Activated naive CD4-positive, alpha-beta T cell treated with anti-CD3 and anti-CD28 coated beads, Interleukin-2, amount 50 U/mL, for 24 hours (primary cell): ENCODE results near the gene GBX2.

Experiments used
- H3K27ac Mint-ChIP-seq: one replicate; pipeline ENCODE4 v1.8.0; 2021; ENCODE audit warnings: mild to moderate bottlenecking, mixed read lengths
- H3K27me3 Mint-ChIP-seq: one replicate; pipeline ENCODE4 v1.8.0; 2021; ENCODE audit warnings: mixed read lengths
- H3K36me3 Mint-ChIP-seq: one replicate; pipeline ENCODE4 v1.8.0; 2021; ENCODE audit warnings: mixed read lengths
- H3K4me1 Mint-ChIP-seq: one replicate; pipeline ENCODE4 v1.8.0; 2021; ENCODE audit warnings: mixed read lengths
- H3K4me3 Mint-ChIP-seq: one replicate; pipeline ENCODE4 v1.8.0; 2021; ENCODE audit warnings: mild to moderate bottlenecking, mixed read lengths
- H3K9me3 Mint-ChIP-seq: one replicate; pipeline ENCODE4 v1.8.0; 2021; ENCODE audit warnings: mixed read lengths

Gene GBX2

GRCh38 chr2:236196366-236196765, 28.2 kb upstream of the GBX2 start:
- no peaks in the 10 kb centered on the region for H3K36me3 Mint-ChIP-seq
- no peak overlapping the region for H3K27ac Mint-ChIP-seq
- H3K4me1 Mint-ChIP-seq = no peaks in the 10 kb centered on the region
- H3K4me3 Mint-ChIP-seq = no peak overlapping the region
- H3K9me3 Mint-ChIP-seq = no peaks in the 10 kb centered on the region
- H3K27me3 Mint-ChIP-seq = peaks cover 10% of the 10 kb centered on the region

DNA sequence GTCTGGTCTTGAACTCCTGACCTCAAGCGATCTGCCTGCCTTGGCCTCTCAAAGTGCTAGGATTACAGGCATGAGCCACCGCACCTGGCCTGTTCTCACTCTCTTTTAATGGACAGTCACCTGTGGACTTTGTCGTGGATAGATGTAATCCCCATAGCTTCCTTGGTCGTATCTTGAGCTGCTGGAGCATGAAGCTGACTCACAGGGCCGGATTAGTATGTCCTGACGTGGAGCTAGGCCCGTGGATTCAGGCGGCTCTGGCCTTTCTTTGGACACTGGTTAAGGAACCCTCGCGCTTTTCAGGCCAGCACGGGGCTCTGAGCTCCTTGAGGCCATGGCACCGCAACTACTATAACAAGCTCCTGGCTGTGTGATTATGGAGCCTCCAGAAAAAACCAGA, 27.5 kb upstream of the GBX2 start:
- Mint-ChIP-seq H3K27me3 (peaks cover 10% of the 10 kb centered on the region), H3K4me1 (no peaks in the 10 kb centered on the region), H3K4me3 (no peak overlapping the region), H3K36me3 (no peaks in the 10 kb centered on the region), H3K27ac (no peak overlapping the region), H3K9me3 (no peaks in the 10 kb centered on the region)

DNA sequence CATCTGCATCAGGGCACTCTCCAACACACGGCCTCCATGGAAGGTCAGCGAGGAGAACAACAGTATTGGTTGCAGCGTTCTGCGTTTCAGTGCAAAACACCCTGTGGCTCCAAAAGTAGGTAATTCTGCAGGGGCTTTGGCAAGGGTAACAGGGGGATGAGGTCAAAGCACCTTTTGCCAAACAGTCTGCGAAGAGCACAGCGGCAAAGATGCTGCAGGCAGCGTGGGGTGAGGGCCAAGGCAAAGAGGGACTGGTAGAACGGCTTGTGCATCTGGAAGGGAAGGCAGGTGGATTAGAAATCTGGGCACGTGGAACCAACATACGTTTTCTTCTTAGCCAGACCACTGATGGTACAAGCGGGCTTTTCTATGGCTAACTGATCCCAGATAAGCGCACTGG, 26.6 kb upstream of the GBX2 start:
- Mint-ChIP-seq H3K27me3 (peaks cover 10% of the 10 kb centered on the region), H3K4me1 (no peaks in the 10 kb centered on the region), H3K4me3 (no peak overlapping the region), H3K9me3 (no peaks in the 10 kb centered on the region), H3K27ac (no peak overlapping the region), H3K36me3 (no peaks in the 10 kb centered on the region)

GRCh38 chr2:236193026-236193425, 24.8 kb upstream of the GBX2 start:
- Mint-ChIP-seq H3K9me3 (no peaks in the 10 kb centered on the region), H3K4me1 (no peaks in the 10 kb centered on the region), H3K4me3 (no peak overlapping the region), H3K27ac (no peak overlapping the region), H3K36me3 (no peaks in the 10 kb centered on the region), H3K27me3 (peaks cover 10% of the 10 kb centered on the region)

- Mint-ChIP-seq H3K9me3 (peaks cover under 1% of the 10 kb centered on the region), H3K36me3 (no peaks in the 10 kb centered on the region), H3K27ac (no peak overlapping the region), H3K27me3 (peaks cover 13% of the 10 kb centered on the region), H3K4me3 (no peak overlapping the region), H3K4me1 (no peaks in the 10 kb centered on the region)
These were observed 22.5 kb upstream of the GBX2 start for GRCh38 chr2:236190674-236191073.

DNA sequence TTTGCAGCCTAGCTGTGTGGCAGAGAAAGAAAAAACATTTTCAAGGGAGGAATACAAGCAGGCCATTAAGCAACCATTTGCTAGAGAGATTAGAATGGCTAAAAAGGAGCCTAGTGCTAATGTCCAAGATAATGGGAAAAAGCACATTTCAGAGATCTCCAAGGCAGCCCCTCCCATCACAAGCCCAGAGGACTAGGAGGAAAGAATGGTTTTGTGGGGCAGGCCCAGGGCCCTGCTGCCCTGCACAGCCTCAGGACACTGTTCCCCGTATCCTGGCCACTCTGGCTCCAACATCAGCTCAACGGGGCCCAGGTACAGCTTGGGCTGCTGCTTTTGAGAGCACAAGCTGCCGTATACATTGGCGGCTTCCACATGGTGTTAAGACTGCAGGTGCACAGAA, 16.5 kb upstream of the GBX2 start:
- H3K36me3 Mint-ChIP-seq = no peaks in the 10 kb centered on the region
- peaks cover 5% of the 10 kb centered on the region for H3K9me3 Mint-ChIP-seq
- H3K4me1 Mint-ChIP-seq = peaks cover 9% of the 10 kb centered on the region
- no peak overlapping the region for H3K27ac Mint-ChIP-seq
- H3K4me3 Mint-ChIP-seq = no peak overlapping the region
- H3K27me3 Mint-ChIP-seq = peaks cover 43% of the 10 kb centered on the region

DNA sequence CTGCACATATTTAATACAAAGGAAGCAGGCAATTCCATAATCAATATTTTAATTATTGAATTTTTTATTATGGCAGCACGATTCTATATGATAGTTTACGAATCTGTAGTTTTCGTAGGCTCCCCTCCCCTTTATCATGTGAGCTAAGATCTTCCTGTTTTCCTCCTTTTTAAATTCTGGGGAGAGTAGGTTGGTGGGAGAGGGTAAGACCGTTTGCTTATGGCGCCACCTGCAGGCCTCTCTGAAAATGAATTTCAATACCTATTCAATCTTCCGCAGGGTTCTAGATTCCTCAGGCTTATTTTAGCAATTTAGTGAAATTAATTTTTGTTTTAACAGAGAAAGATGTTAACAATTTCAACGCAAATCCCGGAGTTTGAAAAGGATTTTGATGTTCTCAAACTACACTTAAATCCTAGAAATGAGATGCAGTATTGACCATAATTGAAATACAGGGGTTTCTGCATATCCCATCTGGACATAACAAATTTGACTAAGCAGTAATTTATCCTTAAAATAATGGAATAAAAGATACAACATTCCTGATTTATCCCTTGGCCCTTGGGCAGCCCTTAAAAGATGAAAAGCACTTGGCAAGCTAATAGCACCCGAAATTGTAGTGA, 12.8 kb upstream of the GBX2 start:
- peaks cover 19% of the 10 kb centered on the region for H3K4me1 Mint-ChIP-seq
- H3K36me3 Mint-ChIP-seq = no peaks in the 10 kb centered on the region
- no peak overlapping the region for H3K4me3 Mint-ChIP-seq
- H3K27me3 Mint-ChIP-seq = peaks cover 57% of the 10 kb centered on the region
- peaks cover 5% of the 10 kb centered on the region for H3K9me3 Mint-ChIP-seq
- H3K27ac Mint-ChIP-seq = no peak overlapping the region

GRCh38 chr2:236180076-236180816, 12.1 kb upstream of the GBX2 start:
- H3K36me3 Mint-ChIP-seq = no peaks in the 10 kb centered on the region
- H3K27me3 Mint-ChIP-seq = peaks cover 56% of the 10 kb centered on the region
- H3K4me3 Mint-ChIP-seq = no peak overlapping the region
- peaks cover under 1% of the 10 kb centered on the region for H3K9me3 Mint-ChIP-seq
- no peak overlapping the region for H3K27ac Mint-ChIP-seq
- peaks cover 19% of the 10 kb centered on the region for H3K4me1 Mint-ChIP-seq

DNA sequence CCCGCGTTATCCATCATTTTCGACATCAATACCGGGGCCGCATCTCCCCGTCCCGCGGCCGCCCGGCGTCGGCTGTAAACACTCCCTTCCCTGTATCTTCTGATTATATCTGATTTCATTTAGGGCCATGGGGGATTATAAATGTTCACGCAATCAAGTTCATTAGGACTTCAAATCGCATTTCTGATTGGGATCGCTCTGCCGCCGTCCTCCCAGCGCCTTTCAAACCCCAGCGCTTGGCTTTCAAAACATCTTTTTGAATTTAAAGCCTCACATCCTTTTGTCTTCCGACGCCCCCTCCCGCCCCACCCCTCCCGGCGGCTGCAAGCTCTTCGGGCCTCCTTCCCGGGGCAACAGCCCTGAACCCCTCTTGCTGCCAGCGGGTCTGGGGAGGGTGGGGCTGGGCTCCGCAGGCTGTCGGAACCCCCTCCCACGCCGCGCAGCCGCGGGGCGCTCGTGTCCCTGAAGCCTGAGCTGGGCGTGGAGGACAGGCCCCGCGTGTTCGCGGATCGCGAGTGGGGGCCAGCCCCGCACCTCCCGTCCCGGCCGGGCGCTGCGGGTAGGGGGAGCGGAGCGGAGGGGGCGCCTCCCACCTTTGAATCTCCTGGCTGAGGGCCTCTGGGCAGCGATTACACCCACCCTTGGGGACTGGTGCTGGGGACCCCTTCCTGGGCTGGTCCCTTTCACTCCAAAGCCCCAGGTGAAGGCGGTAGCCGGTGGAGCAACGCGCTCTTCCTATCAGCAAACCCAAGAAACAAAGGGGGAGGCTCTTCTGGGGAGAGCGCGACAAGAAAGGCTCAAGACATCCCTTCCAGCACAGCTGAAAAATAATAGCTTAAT, 11.3 kb upstream of the GBX2 start:
- no peaks in the 10 kb centered on the region for H3K9me3 Mint-ChIP-seq
- no peaks in the 10 kb centered on the region for H3K36me3 Mint-ChIP-seq
- peaks cover 19% of the 10 kb centered on the region for H3K4me1 Mint-ChIP-seq
- no peak overlapping the region for H3K27ac Mint-ChIP-seq
- peaks cover 57% of the 10 kb centered on the region for H3K27me3 Mint-ChIP-seq
- no peak overlapping the region for H3K4me3 Mint-ChIP-seq

DNA sequence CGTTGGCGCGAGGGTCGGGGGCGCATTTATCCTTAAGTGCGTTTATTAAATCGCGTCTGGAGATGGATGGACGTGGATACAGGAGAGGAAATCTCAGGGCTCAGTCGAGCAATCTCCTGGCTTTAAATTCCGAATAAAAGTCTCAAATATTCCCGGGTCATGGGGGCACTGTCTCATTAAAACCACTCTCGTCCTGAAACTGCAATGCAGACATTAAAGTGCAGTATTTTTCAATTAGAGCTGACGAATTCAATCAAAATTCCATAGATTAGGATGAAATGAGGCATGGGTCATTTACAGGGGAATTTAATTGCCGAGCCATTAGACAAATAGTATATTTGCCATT, 10.7 kb upstream of the GBX2 start:
- Mint-ChIP-seq H3K27me3 (peaks cover 61% of the 10 kb centered on the region), H3K4me1 (peaks cover 19% of the 10 kb centered on the region), H3K36me3 (no peaks in the 10 kb centered on the region), H3K4me3 (no peak overlapping the region), H3K9me3 (no peaks in the 10 kb centered on the region), H3K27ac (no peak overlapping the region)

DNA sequence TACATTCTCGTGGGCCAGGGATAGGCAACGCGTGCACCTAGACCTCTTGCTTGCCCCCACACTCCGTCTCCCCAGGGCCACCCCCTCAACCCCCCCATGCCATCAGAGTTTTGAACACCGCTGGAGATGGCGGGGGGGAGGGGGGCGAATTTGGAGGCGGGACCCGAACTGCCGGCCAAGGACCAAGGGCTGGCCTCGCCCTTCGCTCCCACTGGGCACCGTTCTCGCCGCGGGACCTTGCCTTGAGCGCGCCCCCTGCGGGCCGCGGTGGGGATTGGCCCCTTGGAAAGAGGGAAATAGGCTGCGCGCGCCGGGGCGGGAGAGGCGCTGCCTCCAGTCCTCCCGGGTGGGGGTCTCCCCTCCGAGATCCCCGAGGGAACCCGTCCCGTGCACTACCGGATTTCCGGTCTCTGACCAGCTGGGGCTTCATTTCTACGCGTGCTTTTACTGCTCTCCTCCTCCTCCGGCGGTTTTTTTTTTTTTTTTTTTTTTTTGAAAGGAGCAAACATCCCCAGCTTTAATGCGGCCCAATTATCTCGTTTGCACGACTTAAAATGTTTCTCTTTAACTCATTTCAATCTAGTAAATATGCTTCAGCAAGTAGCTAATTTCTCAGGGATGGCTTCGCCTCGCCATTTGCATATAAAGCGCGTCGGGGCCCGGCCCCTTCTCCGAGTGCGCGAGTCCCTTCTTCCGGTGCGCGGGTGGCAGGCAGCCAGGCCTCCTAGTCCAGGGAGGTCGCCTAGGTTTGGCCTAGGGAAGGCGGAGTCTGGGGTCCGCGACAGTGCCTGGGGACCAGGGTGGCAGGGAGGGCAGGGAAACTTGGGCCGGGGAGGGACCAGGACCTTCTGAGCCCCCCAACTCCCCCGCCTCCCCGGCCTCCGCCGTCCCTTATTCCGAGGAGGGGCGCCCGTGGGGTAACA, 10.0 kb upstream of the GBX2 start:
- Mint-ChIP-seq H3K9me3 (no peaks in the 10 kb centered on the region), H3K4me3 (no peak overlapping the region), H3K36me3 (no peaks in the 10 kb centered on the region), H3K27me3 (peaks cover 59% of the 10 kb centered on the region), H3K27ac (no peak overlapping the region), H3K4me1 (peaks cover 19% of the 10 kb centered on the region)

DNA sequence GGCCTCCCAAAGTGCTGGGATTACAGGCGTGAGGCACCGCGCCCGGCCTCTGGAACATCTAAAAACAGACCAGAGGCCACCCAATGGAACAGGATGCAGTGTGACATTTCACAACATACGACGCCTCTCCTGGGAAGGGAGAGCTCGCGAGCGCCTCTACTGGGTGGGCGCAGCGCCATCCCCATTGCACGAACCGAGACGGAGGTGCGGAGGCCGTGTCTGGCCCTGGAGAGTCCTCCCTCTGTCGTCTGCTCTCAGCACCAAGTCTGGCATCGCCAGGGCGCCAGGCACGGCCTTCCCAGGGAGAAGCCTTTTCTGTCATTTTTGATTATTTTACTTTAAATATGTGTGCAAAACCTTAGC, 9.4 kb upstream of the GBX2 start:
- H3K36me3 Mint-ChIP-seq = no peaks in the 10 kb centered on the region
- no peaks in the 10 kb centered on the region for H3K9me3 Mint-ChIP-seq
- H3K4me1 Mint-ChIP-seq = peaks cover 19% of the 10 kb centered on the region
- H3K4me3 Mint-ChIP-seq = no peak overlapping the region
- no peak overlapping the region for H3K27ac Mint-ChIP-seq
- peaks cover 54% of the 10 kb centered on the region for H3K27me3 Mint-ChIP-seq

DNA sequence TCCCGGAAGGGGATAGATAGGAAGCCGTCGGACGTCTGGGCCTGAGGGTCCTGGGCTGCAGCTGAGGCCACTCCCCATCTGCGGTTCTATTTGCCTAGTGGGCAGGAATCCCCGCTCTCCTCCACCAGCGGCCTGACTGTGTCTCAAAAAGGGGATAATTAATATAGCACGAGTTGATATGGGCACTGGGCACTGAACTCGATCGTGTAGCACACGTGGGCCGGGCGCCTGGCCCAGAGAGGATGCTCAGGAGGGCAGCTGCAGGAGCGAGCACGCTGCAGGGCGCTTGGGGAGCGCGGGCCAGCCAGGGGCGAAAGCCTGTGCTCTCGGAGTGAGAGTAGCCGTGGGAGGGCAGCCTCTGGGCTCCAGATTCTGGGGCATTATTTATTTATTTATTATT, 8.8 kb upstream of the GBX2 start:
- peaks cover 21% of the 10 kb centered on the region for H3K4me1 Mint-ChIP-seq
- H3K27ac Mint-ChIP-seq = no peak overlapping the region
- peaks cover 51% of the 10 kb centered on the region for H3K27me3 Mint-ChIP-seq
- H3K4me3 Mint-ChIP-seq = no peak overlapping the region
- H3K9me3 Mint-ChIP-seq = no peaks in the 10 kb centered on the region
- H3K36me3 Mint-ChIP-seq = no peaks in the 10 kb centered on the region

DNA sequence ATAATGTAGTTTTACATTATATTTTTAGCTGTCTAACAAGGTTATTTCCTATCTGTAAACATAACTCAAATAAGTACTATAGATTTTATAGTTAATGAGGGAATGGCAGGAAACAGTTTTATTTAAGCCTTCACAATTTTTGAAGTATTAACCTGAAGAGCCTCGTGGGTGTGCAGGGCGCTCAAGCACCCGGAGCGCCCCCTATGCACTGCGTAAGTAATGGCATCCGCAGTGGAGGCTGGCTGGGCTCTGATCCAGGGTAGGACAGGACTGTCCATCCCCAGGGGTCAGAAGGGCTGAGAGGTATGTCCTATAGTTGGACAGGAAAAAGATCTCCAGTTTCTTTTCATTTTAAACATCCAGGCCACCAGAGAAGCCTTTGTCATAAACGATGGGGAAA, 8.2 kb upstream of the GBX2 start:
- H3K27ac Mint-ChIP-seq = no peak overlapping the region
- no peaks in the 10 kb centered on the region for H3K36me3 Mint-ChIP-seq
- H3K4me1 Mint-ChIP-seq = peaks cover 22% of the 10 kb centered on the region
- H3K4me3 Mint-ChIP-seq = no peak overlapping the region
- no peaks in the 10 kb centered on the region for H3K9me3 Mint-ChIP-seq
- H3K27me3 Mint-ChIP-seq = peaks cover 51% of the 10 kb centered on the region

DNA sequence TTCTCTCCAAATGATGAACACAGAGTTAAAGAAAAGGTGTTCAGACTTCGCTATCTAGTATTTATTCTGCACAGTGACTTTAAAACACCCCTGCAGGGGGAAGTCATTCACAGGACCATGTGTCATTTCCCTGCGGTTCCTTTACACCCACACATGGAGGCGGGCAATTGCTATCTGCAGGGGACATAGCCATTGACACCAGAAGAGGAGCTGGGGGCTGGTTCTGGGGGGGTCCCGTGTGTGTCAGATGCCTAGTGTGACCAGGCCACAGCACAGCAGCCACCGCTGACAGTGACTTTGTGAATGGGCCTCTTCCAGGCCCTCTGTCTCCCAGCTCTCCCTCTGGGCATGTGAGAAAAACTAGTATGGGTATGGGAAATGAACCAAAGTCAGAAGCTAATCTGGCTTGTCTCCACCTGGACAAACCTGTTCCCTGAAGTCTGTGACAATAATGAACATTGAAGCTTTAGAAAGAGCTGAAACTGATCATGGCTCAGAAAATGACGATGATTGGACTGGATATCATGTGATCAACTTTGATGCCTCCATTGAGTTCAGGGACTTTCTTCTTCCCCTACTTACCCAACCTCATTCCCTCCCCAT, 7.5 kb upstream of the GBX2 start:
- H3K4me1 Mint-ChIP-seq = peaks cover 19% of the 10 kb centered on the region
- H3K9me3 Mint-ChIP-seq = no peaks in the 10 kb centered on the region
- H3K4me3 Mint-ChIP-seq = no peak overlapping the region
- H3K27ac Mint-ChIP-seq = no peak overlapping the region
- peaks cover 49% of the 10 kb centered on the region for H3K27me3 Mint-ChIP-seq
- no peaks in the 10 kb centered on the region for H3K36me3 Mint-ChIP-seq
